Upper lobe of right lung (tissue), 1 donor: Measurements from ENCODE around the gene NME7. TPM values are rescaled to one million over a fixed set of nuclear protein-coding genes. Genes with fewer than 3 reads are reported as not detected.

ENCODE experiments used
- ATAC-seq: fragments of 200-7000 bp; cut with Tn5 transposase; one replicate; pipeline ENCODE4 v1.9.1; 2020; ENCODE audit warnings: mild to moderate bottlenecking, moderate library complexity
- DNase-seq: peaks from one replicate; pipeline ENCODE4 v3.0.0-alpha.2; 2020
- H3K27ac ChIP-seq: fragments of 200-600 bp; one replicate; pipeline ENCODE4 v1.8.0; 2022
- H3K27me3 ChIP-seq: fragments of 200-600 bp; one replicate; pipeline ENCODE4 v1.8.0; 2022; ENCODE audit warnings: mild to moderate bottlenecking
- H3K36me3 ChIP-seq: fragments of 200-600 bp; one replicate; pipeline ENCODE4 v1.8.0; 2022
- H3K4me1 ChIP-seq: fragments of 200-600 bp; one replicate; pipeline ENCODE4 v1.8.0; 2022
- H3K4me3 ChIP-seq: fragments of 200-600 bp; one replicate; pipeline ENCODE4 v1.8.0; 2022; ENCODE audit warnings: mild to moderate bottlenecking
- H3K9me3 ChIP-seq: fragments of 200-600 bp; one replicate; pipeline ENCODE4 v1.8.0; 2022
- CTCF ChIP-seq: fragments of 200-600 bp; IDR thresholded peaks from one replicate; pipeline ENCODE4 v1.8.0; 2022; ENCODE audit warnings: antibody characterized with exemption
- intact Hi-C: fragments of 100-400 bp; cut with DNase I; formaldehyde crosslinking; loops from one replicate; pipeline ENCODE4 v1.11.0; 2022
- total RNA-seq: library from RNA; stranded (reverse); fragmentation: NEBNext Ultra II Directional; extraction: Animal tissue kit (Norgen Biotek cat#: 25700); gene quantifications from one replicate; pipeline ENCODE4 v1.2.1, GENCODE V29; 2021
- donor health status: DM: no; HTN: yes; CAD: no; lungs with severe emphysema.

Gene NME7
- total RNA-seq, 1 donor from 2014 or later, result 12.1 TPM

DNA sequence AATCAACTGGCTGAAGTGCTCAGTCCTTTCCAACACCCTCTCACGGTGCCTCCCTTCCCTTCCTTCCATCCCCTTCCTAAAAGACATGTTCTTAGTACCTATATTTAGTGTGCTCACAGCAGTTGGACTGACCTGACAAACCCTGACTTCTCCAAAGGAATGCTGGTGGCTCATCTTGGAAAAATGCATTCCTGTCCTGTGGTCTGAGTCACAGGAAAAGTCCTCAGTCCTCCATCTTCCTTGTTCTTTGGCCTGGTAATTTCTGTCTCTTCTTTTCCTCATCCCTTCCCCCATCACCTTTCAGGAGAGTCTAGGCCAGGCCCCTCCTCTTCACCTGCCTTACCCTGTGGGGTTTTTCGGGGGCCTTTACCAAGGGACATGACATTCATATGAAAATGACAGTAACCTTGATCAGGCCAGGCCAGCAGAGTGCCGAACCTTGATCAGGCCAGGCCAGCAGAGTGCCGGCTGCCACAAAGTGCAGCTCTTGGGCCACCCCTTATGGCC is 253.9 kb downstream of the NME7 start:
- no peak overlapping the region for H3K27ac ChIP-seq
- no peak overlapping the region for H3K4me3 ChIP-seq
- TF ChIP-seq CTCF, result no peak
- H3K4me1 ChIP-seq, result peaks cover 38% of the 10 kb centered on the region
- no peaks in the 10 kb centered on the region for H3K27me3 ChIP-seq
- no peak for DNase-seq
- peaks cover 24% of the 10 kb centered on the region for H3K36me3 ChIP-seq
- no peaks in the 10 kb centered on the region for H3K9me3 ChIP-seq
- intact Hi-C loops, result no loop called here
- ATAC-seq, result no peak

- peaks cover 24% of the 10 kb centered on the region for H3K36me3 ChIP-seq
- H3K27me3 ChIP-seq, result no peaks in the 10 kb centered on the region
- no peak for TF ChIP-seq CTCF
- no peak for DNase-seq
- H3K27ac ChIP-seq, result peak overlapping the region; percentile 26
- H3K4me1 ChIP-seq, result peaks cover 36% of the 10 kb centered on the region
- intact Hi-C loops, result no loop called here
- no peak overlapping the region for H3K4me3 ChIP-seq
- H3K9me3 ChIP-seq, result no peaks in the 10 kb centered on the region
- no peak for ATAC-seq
These were observed 255.4 kb downstream of the NME7 start for GRCh38 chr1:169112241-169112640.

- Histone ChIP-seq H3K4me1 (peaks cover 30% of the 10 kb centered on the region), H3K27ac (peak overlapping the region; percentile 26), H3K27me3 (no peaks in the 10 kb centered on the region), H3K9me3 (no peaks in the 10 kb centered on the region), H3K4me3 (no peak overlapping the region), H3K36me3 (peaks cover 24% of the 10 kb centered on the region)
- intact Hi-C loops, result no loop called here
- TF ChIP-seq CTCF, result no peak
- ATAC-seq (no peak), DNase-seq (no peak)
These were observed 256.1 kb downstream of the NME7 start for GRCh38 chr1:169111472-169111871.

DNA sequence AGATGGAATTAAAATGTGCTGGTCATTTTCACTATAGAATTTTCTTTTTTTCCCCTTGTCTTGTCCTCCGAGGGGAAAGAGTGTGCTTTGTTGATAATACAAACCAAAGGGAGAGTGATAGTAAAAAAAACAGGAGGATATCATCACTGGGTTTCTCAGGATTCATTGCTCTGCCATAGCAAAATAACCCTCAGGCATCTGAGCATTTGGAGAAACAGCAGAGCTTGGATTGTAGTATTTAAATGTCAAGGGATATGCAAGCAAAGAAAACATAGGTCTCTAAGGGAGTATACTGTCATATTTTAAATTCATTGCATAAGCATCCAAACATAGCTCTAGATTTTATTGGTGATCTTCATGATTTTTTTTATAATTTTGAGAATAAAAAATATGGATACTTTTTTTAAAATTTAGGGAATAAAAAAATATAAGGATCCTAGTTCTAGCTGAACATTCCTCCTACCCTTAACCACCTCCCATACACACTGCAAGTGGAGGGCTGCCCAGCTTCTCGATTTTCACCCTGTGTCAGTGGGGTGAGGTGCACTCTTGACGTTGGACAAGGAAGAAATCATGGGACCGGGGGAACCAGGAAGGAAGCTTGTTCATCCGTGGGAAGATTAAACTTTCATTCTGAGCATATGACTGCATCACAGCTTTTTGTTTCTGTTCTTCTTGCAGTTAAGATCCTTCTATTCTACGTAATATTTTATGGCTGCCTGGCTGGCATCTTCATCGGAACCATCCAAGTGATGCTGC is 256.7 kb downstream of the NME7 start:
- TF ChIP-seq CTCF, result no peak
- intact Hi-C loops, result no loop called here
- peaks cover 24% of the 10 kb centered on the region for H3K4me1 ChIP-seq
- H3K4me3 ChIP-seq, result peak overlapping the region; percentile 89
- H3K27me3 ChIP-seq, result no peaks in the 10 kb centered on the region
- peaks cover 23% of the 10 kb centered on the region for H3K36me3 ChIP-seq
- DNase-seq (peak; percentile 65), ATAC-seq (peak; percentile 6)
- H3K9me3 ChIP-seq, result no peaks in the 10 kb centered on the region
- peak overlapping the region; percentile 79 for H3K27ac ChIP-seq

- no peaks in the 10 kb centered on the region for H3K9me3 ChIP-seq
These were observed 257.4 kb downstream of the NME7 start for GRCh38 chr1:169110236-169110635.

More at GRCh38 chr1:169110236-169110635, 257.4 kb downstream of the NME7 start:
- Histone ChIP-seq H3K27me3 (no peaks in the 10 kb centered on the region), H3K4me1 (peaks cover 18% of the 10 kb centered on the region), H3K27ac (peak overlapping the region; percentile 79), H3K36me3 (peaks cover 19% of the 10 kb centered on the region), H3K4me3 (peak overlapping the region; percentile 89)
- no peak for ATAC-seq
- no peak for TF ChIP-seq CTCF
- DNase-seq, result no peak
- intact Hi-C loops, result no loop called here
